ENCODE results near the gene VSTM2B. TPM values are rescaled to one million over a fixed set of nuclear protein-coding genes. Genes with fewer than 3 reads are reported as not detected.
A peak's percentile ranks its signal among the peaks of the same experiment; 100 is the strongest.

VSTM2B gene
- total RNA-seq, 2 donors from 2014 or later: not detected

DNA sequence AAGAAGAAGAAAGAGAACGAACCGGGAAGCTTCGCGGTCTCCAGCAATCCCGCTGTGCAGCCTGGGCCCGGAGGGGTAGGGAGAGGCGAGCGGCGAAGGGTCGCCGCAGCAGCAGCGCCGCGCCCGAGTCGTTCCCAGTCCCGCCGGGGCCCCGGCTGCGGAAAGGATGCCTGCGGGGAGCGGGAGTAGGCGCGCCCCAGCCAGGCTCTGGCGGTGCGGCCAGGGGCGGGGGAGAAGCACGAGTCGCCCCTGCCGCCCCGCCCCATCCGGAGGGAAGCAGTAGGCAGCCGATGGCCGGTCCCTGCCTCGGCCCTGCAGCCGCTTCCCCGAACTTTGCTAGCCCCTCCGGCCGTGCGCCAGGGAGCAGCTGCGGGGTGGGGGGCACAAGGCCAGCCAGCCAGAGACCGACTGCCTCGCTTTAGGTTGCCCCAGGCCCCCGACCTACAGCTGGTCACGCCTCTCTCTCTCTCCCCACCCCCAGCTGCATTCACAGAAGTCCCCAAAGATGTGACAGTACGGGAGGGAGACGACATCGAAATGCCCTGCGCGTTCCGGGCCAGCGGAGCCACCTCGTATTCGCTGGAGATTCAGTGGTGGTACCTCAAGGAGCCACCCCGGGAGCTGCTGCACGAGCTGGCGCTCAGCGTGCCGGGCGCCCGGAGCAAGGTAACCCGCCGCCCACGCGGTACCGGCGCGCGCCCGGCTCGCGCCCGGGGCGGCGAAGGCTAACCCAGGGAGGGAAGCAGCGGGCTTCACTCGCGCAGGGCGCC lies 1.1 kb downstream of the VSTM2B start:
- DNase-seq (ENCODE audit: low spot score) (no peak), ATAC-seq (no peak)
- Mint-ChIP-seq H3K27me3 (peaks cover 31 to 46% of the 10 kb centered on the region in 2 donors), H3K9me3 (no peaks in the 10 kb centered on the region), H3K4me1 (ENCODE audit: low read depth in 2 of 2) (peaks cover 13 to 18% of the 10 kb centered on the region in 2 donors), H3K36me3 (no peaks in the 10 kb centered on the region), H3K27ac (no peak overlapping the region), H3K4me3 (peak overlapping the region; percentile 62)

DNA sequence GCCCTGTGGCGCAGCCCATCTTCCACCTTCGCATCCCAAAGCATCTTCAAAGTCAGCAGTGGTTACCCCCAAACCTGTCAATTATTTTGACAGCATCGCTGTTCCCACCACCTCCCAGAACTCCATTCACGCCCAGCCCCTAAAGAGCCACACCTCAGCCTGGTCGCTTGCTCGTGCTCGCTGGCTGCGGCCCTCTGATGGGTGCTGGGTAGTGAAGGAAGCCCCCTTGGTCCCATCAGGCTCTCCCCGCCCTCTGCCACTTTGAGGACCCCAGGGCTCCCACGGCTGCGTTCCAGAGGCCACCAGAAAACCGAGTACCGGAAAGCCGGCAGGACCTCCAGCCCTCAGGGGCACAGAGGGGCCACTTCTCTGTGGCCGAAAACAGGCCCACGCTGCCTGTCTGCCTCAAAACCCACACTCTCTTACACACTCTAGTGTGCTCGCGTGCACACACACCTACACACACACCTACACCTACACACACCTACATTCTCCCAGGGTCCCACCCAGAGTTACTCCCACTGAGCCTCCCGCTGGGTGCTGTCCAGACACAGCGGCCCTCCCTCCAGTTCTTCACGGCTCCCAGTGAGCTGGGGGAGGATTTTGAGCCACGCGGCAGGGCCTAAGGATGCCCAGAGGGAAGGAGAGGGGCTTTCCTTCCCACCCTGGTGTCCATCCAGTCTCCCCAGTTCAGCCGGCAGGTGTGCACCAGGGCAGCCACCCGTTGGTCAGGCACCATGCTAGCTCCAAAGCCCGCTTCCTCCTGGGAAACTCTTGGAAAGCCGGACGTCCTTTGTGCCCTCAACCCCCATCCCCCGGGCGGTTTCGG lies 1.9 kb downstream of the VSTM2B start:
- Mint-ChIP-seq H3K36me3 (no peaks in the 10 kb centered on the region), H3K27ac (peak overlapping the region in 1 of 2 donors; percentile 47), H3K9me3 (no peaks in the 10 kb centered on the region), H3K27me3 (peaks cover 30 to 52% of the 10 kb centered on the region in 2 donors), H3K4me1 (ENCODE audit: low read depth in 2 of 2) (peaks cover 13 to 18% of the 10 kb centered on the region in 2 donors), H3K4me3 (peak overlapping the region; percentile 62)
- DNase-seq (ENCODE audit: low spot score) (no peak), ATAC-seq (no peak)

DNA sequence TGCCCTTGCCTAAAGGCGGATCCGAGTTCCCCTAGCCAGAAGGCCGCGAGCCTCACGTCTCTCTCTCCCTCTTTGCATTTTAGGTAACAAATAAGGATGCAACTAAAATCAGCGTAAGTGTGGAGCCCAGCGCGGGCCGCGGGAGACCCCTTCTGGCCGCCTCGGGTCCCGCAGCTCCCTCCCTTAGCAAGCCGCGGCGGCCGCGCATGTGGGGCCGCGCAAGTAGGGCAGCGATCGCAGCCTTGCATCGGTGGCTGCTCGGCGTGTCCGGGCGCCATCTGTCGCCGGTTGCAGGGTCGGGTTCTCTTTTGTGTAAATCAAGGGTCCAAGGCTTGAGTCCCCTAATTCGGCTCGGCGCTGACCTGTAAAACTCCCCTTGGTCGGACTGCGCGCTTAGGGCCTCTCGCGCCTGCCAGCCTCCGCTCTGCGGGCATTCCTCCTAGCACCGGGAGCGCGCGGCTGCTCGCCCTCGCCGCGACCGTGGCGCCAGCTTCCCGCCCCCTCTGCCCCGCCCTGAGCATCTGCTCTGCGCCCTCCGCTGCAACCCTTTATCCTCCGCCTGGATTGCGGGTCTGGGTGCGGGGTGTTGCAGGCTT lies 2.7 kb downstream of the VSTM2B start:
- Mint-ChIP-seq H3K4me3 (peak overlapping the region; percentile 62), H3K27me3 (peaks cover 22 to 48% of the 10 kb centered on the region in 2 donors), H3K9me3 (no peaks in the 10 kb centered on the region), H3K27ac (no peak overlapping the region), H3K36me3 (no peaks in the 10 kb centered on the region), H3K4me1 (ENCODE audit: low read depth in 2 of 2) (peaks cover 13 to 18% of the 10 kb centered on the region in 2 donors)
- no peak for DNase-seq (ENCODE audit: low spot score)
- peak; percentile 76 to 82 for ATAC-seq

DNA sequence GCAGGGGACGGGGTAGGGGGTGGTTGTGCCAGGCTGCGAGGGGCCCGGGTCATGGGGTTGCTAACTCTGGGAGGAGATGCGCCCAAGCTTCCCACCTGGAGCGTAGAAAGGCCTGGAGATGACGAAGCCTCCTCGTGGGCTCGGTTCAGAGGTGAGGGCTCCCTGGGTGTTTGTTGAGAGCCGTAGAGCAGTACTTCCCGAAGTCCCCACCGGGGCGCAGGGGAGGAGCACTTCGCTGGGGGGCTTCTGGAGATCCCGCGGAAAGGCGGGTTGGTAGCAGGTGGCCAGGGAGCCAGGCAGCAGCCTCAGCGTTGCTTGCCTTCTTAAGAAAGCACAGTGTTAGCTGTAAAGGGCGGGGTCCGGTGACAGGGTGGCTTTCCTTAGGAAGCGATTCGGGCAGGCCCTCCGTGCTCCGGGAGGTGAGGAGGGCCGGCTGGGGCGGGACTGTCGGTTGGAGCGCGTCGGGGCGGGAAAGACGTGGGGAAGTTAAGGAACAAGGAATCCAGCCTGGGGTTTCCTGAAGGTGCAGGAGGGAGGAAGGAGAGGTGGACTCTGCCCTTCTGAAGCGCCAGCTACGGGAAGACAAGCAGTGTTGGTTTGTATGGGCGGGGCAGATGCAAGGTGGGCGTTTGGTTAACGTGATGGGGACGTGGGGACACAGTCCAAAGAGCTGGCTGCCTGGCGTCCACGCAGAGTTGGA lies 3.3 kb downstream of the VSTM2B start:
- Mint-ChIP-seq H3K4me1 (ENCODE audit: low read depth in 2 of 2) (peaks cover 13 to 18% of the 10 kb centered on the region in 2 donors), H3K27me3 (peaks cover 22 to 48% of the 10 kb centered on the region in 2 donors), H3K4me3 (peak overlapping the region; percentile 62), H3K27ac (no peak overlapping the region), H3K9me3 (no peaks in the 10 kb centered on the region), H3K36me3 (no peaks in the 10 kb centered on the region)
- DNase-seq (ENCODE audit: low spot score): no peak
- no peak for ATAC-seq

DNA sequence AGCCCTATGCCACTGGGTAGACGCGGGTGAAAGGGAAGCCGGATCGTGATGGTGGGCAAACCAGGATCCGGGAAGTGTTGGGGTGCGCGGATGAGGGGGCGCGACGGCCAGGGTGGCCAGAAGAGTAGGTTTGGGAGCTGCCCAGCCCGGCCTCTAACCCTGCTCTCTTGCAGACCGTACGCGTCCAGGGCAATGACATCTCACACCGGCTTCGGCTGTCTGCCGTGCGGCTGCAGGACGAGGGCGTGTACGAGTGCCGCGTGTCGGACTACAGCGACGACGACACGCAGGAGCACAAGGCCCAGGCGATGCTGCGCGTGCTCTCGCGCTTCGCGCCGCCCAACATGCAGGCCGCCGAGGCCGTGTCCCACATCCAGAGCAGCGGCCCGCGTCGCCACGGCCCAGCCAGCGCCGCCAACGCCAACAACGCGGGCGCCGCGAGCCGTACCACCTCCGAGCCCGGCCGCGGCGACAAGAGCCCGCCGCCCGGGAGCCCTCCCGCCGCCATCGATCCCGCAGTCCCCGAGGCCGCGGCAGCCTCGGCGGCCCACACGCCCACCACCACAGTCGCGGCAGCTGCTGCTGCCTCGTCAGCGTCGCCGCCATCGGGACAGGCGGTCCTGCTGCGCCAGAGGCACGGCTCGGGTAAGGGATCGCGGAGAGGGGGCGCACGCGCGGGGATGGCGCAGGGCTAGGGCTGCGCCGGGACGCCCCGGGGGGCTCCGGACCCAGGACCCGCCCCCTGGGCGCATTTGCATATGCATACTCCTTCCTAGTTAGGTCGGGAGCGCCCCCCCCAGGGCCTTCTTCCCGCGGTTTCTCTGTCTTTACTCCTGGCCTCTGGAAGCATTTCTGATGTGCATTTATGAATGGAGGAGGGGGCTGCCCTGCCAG lies 4.1 kb downstream of the VSTM2B start:
- no peaks in the 10 kb centered on the region for H3K9me3 Mint-ChIP-seq
- peaks cover 17 to 47% of the 10 kb centered on the region in 2 donors for H3K27me3 Mint-ChIP-seq
- ATAC-seq: no peak
- no peak overlapping the region for H3K27ac Mint-ChIP-seq
- H3K4me3 Mint-ChIP-seq: peak overlapping the region; percentile 62
- peaks cover 13 to 18% of the 10 kb centered on the region in 2 donors for H3K4me1 Mint-ChIP-seq (ENCODE audit: low read depth in 2 of 2)
- no peaks in the 10 kb centered on the region for H3K36me3 Mint-ChIP-seq
- DNase-seq (ENCODE audit: low spot score): no peak

DNA sequence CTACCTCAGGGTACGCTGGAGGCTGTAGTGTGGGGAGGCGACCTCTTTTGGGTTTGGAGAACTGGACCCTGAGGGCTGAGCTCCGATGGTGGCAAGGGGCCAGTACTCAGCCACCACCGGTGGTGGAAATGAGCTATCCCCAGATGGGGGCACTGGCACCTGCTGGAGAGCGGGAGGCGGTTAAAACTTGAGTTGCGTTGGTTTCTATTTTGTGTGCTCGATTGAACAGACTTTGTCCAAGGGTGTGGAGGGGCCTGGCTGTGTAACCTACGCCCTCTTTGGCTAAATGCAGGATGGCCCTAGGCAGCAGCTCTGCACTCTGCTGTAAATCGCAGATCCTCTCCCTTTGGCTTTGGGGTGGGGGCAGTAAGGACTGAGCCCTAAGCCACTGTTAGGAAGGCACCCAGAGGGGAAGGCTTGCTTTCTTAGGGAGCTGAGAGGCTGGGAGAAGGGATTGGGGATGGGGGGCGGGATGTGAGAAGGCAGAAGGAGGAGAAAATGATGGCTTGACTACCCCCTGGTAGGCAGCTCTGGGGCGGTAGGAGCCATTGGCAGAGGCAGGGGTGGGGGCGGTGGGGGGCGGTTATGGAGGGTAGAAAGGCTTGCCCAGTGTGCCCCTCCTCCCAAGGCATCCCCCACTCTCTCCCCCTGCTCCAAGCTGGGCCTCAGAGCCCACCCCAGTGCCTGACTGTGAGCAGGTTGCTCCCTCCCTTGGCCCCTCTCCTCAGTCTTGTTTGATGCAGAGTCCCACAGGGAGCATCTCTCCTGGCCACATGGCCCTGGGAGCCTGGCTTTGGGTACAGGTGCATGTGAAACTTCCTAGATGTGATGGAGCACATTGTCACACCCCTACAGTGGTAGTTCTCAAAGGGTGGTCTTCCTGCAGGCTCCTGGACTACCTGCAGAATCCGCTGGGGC lies 5.0 kb downstream of the VSTM2B start:
- DNase-seq (ENCODE audit: low spot score): no peak
- Mint-ChIP-seq H3K4me3 (no peak overlapping the region), H3K36me3 (no peaks in the 10 kb centered on the region), H3K27me3 (peaks cover 17 to 46% of the 10 kb centered on the region in 2 donors), H3K4me1 (ENCODE audit: low read depth in 2 of 2) (peaks cover 13 to 16% of the 10 kb centered on the region in 2 donors), H3K27ac (no peak overlapping the region), H3K9me3 (no peaks in the 10 kb centered on the region)
- no peak for ATAC-seq

DNA sequence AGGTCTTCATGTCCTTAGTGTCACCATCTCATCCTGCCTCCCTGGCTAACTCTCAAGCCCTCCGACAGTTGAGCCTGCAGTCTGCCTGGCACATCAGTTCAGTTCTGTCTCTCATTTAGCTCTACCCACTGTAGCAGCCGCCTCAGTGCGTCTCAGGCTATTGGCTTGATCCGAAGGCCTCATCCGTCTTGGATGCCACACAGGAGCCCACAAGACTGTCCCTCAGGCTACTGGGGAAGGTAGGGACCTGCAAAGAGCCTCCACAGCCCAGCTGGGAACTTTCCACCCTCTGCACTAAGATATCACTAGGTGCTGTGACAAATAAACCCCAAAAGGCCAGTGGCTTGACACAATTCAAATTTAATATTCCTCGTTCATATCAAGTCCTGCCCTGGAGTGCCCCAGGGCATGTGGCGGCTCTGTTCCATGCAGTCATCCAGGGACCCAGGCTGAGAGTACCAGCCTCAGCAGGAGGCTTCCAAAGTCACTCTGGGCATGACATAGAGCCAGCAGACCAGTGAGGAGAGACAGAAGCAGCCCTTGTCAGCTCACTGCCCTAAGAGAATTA lies 5.7 kb downstream of the VSTM2B start:
- Mint-ChIP-seq H3K36me3 (no peaks in the 10 kb centered on the region), H3K4me1 (ENCODE audit: low read depth in 2 of 2) (peaks cover 13 to 16% of the 10 kb centered on the region in 2 donors), H3K27me3 (peaks cover 17 to 45% of the 10 kb centered on the region in 2 donors), H3K4me3 (no peak overlapping the region), H3K9me3 (no peaks in the 10 kb centered on the region), H3K27ac (no peak overlapping the region)
- DNase-seq (ENCODE audit: low spot score) (no peak), ATAC-seq (no peak)

DNA sequence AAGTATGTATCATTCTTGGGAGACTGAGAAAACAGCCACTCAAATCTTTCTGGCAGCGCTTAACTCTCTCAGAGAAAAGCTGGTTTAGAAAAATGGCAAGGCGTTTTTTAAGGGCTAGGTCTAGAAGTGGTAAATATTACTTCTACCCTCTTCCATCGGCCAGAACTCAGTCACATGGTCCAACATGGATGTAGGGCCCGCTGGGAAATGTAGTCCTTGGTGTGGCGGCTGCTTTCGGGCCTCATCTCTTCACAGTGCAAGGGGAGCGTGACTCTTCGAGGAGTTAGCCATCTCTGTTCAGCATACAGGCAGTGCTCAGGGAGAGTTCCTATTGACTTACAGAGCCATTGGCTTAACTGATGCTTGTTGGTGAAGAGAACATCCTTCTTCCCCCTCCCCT lies 6.3 kb downstream of the VSTM2B start:
- peaks cover 13 to 16% of the 10 kb centered on the region in 2 donors for H3K4me1 Mint-ChIP-seq (ENCODE audit: low read depth in 2 of 2)
- H3K4me3 Mint-ChIP-seq: no peak overlapping the region
- H3K27ac Mint-ChIP-seq: no peak overlapping the region
- peaks cover 17 to 45% of the 10 kb centered on the region in 2 donors for H3K27me3 Mint-ChIP-seq
- no peaks in the 10 kb centered on the region for H3K9me3 Mint-ChIP-seq
- ATAC-seq: no peak
- DNase-seq (ENCODE audit: low spot score): no peak
- H3K36me3 Mint-ChIP-seq: no peaks in the 10 kb centered on the region

DNA sequence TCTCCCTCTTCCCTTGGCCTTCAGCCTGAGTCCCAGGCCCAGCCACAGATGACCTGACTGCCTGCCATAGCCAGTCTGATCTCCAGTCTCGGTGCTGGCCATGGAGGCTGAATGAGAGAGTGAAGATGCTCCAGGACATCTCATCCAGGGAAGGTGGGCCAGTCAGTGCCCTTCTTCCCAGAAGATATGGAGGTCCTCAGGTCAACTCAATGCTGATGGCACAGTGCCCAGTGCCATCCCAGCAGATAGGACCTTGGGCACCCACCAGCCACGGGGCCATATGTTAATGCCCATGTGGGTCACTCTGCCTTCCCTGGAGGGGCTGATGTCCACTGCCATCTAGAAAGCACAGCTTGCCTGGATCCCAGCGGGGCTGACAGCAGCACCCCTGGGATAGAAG lies 7.2 kb downstream of the VSTM2B start:
- H3K36me3 Mint-ChIP-seq: no peaks in the 10 kb centered on the region
- no peak for ATAC-seq
- H3K9me3 Mint-ChIP-seq: no peaks in the 10 kb centered on the region

DNA sequence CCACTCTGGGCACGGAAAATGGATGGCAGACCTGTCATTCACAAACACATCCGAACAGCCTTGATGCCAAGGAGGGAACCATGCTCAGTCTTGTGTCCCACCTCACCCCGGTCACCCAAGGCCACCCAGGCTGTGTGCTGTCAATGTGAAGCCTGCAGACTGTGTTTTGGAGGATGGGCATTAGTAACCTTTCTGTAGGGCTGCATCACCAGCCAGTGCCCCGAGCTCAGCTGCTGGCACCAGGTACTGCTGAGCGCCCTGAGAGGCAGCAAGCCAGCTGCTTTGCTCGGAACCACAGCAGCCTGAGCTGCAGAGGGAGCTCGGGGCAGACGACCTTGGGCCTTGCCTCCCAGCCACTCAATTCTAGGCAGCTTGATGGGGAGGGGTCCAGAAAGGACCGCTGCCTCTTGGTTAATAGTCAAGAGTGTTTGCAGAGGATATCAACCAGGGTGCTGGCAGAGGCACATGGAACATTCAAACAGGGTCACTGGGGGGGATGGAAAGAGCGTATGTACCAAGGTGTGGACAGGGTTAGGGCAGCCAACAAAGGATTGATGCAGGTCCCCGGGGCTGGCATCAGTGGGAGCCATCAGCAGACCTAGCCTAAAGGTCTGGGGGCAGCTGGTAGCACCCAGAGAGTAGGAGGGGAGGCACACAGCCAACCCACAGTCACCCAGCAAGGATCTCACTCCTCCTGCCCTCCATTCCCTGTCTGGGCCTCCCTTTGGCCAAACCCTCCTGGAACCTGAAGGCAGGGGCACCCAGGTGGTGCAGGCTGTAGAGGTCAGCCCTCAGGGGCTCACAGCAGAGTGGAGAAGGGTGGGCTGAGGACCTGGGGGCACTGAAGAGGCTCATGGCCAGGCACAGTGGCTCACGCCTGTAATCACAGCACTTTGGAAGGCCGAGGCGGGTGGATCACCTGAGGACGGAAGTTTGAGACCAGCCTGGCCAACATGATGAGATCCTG lies 8.1 kb downstream of the VSTM2B start:
- Mint-ChIP-seq H3K27me3 (peaks cover 8 to 36% of the 10 kb centered on the region in 2 donors), H3K27ac (no peak overlapping the region), H3K9me3 (no peaks in the 10 kb centered on the region), H3K4me3 (no peak overlapping the region), H3K4me1 (ENCODE audit: low read depth in 2 of 2) (peaks cover 6 to 7% of the 10 kb centered on the region in 2 donors), H3K36me3 (no peaks in the 10 kb centered on the region)
- no peak for DNase-seq (ENCODE audit: low spot score)
- ATAC-seq: no peak

More for the DNA sequence above, 7.2 kb downstream of the VSTM2B start:
- no peak overlapping the region for H3K27ac Mint-ChIP-seq
- peaks cover 10 to 39% of the 10 kb centered on the region in 2 donors for H3K27me3 Mint-ChIP-seq
- H3K4me3 Mint-ChIP-seq: no peak overlapping the region
- H3K4me1 Mint-ChIP-seq (ENCODE audit: low read depth in 2 of 2): peaks cover 9 to 12% of the 10 kb centered on the region in 2 donors
- DNase-seq (ENCODE audit: low spot score): no peak
